Upper lobe of left lung (tissue), 6 donors: ENCODE data around the gene STAG1. TPM values are rescaled to one million over a fixed set of nuclear protein-coding genes. Genes with fewer than 3 reads are reported as not detected.
A peak's percentile ranks its signal among the peaks of the same experiment; 100 is the strongest.

Experiments used
- ATAC-seq, 2 donors: fragments of 200-7000 bp; cut with Tn5 transposase; one replicate each; pipeline ENCODE4 v1.9.1; 2022; ENCODE audit warnings: mild to moderate bottlenecking in 2 of 2, moderate library complexity in 2 of 2; ENCODE audit not compliant: low FRiP score in 2 of 2
- DNase-seq, 2 donors: peaks; one replicate each; pipeline ENCODE4 v3.0.0-alpha.2; 2019 to 2020
- H3K27ac ChIP-seq, 4 donors: fragments of 200-600 bp; sonication (generic); one replicate each; pipeline ENCODE4 v1.5.1; 2016 to 2019
- H3K27me3 ChIP-seq, 4 donors: fragments of 200-600 bp; sonication (generic); one replicate each; pipeline ENCODE4 v1.5.1; 2017 to 2019
- H3K36me3 ChIP-seq, 4 donors: fragments of 200-600 bp; sonication (generic); one replicate each; pipeline ENCODE4 v1.5.1; 2016 to 2019
- H3K4me1 ChIP-seq, 4 donors: fragments of 200-600 bp; sonication (generic); one replicate each; pipeline ENCODE4 v1.5.1; 2018 to 2019
- H3K4me3 ChIP-seq, 4 donors: fragments of 200-600 bp; sonication (generic); one replicate each; pipeline ENCODE4 v1.5.1; 2017 to 2019; ENCODE audit warnings: mild to moderate bottlenecking in 2 of 4, moderate library complexity in 1 of 4
- H3K9me3 ChIP-seq, 4 donors: fragments of 200-600 bp; sonication (generic); one replicate each; pipeline ENCODE4 v1.5.1; 2018 to 2019
- CTCF ChIP-seq, 6 experiments: fragments of 450-650 bp in 4 of 6; fragments of 200-600 bp in 2 of 6; sonication (generic) in 2 of 6; IDR thresholded peaks; one replicate each; pipeline ENCODE4 v1.5.1; 2016 to 2019; ENCODE audit warnings: antibody characterized with exemption in 6 of 6
- EP300 ChIP-seq, 4 donors: sonication (generic); formaldehyde crosslinking; IDR thresholded peaks; one replicate each; pipeline ENCODE4 v1.5.1; 2017; ENCODE audit warnings: antibody characterized with exemption in 4 of 4, control low read depth in 2 of 4
- POLR2A ChIP-seq, 4 donors: fragments of 450-650 bp; IDR thresholded peaks; one replicate each; pipeline ENCODE4 v1.5.1; 2016 to 2017; ENCODE audit warnings: antibody characterized with exemption in 4 of 4, mild to moderate bottlenecking in 2 of 4
- POLR2AphosphoS5 ChIP-seq, 2 donors: sonication (generic); formaldehyde crosslinking; IDR thresholded peaks; one replicate each; pipeline ENCODE4 v1.5.1; 2017; ENCODE audit warnings: antibody characterized with exemption in 2 of 2
- WGBS, 2 donors: methylation state at CpG; one replicate each; pipeline ENCODE4 v1.1.5; 2017 to 2018; 5-methylcytosine and 5-hydroxymethylcytosine counted together
- total RNA-seq, 6 donors: library from RNA; depleted of rRNA in 4 of 6; stranded (reverse); fragments of >200 nt in 4 of 6; gene quantifications; one replicate each; pipeline versions ENCODE4 v1.1.0 to v1.2.1, GENCODE V29; 2016 to 2021
- donor health status: DM: no; HTN: no; CAD: no; lungs with moderate emphysema.
- donor health status: DM: no; HTN: yes; CAD: no; lungs with severe emphysema.

STAG1 gene
- total RNA-seq, 6 donors from 2014 or later = 19.1 to 65.0 (median 34.2) TPM

- no peak for DNase-seq
- H3K4me1 ChIP-seq = peaks cover 0 to 15% (median 7%) of the 10 kb centered on the region in 4 donors
- ATAC-seq = no peak
- H3K4me3 ChIP-seq = no peak overlapping the region
- H3K36me3 ChIP-seq = no peaks in the 10 kb centered on the region
- TF ChIP-seq POLR2A (IDR thresholded peaks at IDR 0.05) (no peak), EP300 (IDR thresholded peaks at IDR 0.05) (no peak), POLR2AphosphoS5 (IDR thresholded peaks at IDR 0.05) (no peak), CTCF (IDR thresholded peaks at IDR 0.05) (no peak)
- no peak overlapping the region for H3K27ac ChIP-seq
- H3K9me3 ChIP-seq = no peaks in the 10 kb centered on the region
- no peaks in the 10 kb centered on the region for H3K27me3 ChIP-seq
- 78 to 89% methylated on average over 3 of the region's 3 CpGs for WGBS, 2 donors
Measured at GRCh38 chr3:136698361-136698760, 53.8 kb downstream of the STAG1 start.

GRCh38 chr3:136696797-136697196 is 55.4 kb downstream of the STAG1 start:
- Histone ChIP-seq H3K9me3 (no peaks in the 10 kb centered on the region), H3K4me3 (no peak overlapping the region), H3K4me1 (peaks cover 2 to 15% (median 7%) of the 10 kb centered on the region in 4 donors), H3K27me3 (no peaks in the 10 kb centered on the region), H3K27ac (no peak overlapping the region), H3K36me3 (no peaks in the 10 kb centered on the region)
- TF ChIP-seq CTCF (IDR thresholded peaks at IDR 0.05) (no peak), POLR2AphosphoS5 (IDR thresholded peaks at IDR 0.05) (no peak), POLR2A (IDR thresholded peaks at IDR 0.05) (no peak), EP300 (IDR thresholded peaks at IDR 0.05) (no peak)
- DNase-seq (no peak), ATAC-seq (no peak)
- WGBS, 2 donors = 92 to 95% methylated on average over 6 of the region's 6 CpGs

GRCh38 chr3:136694321-136694720 is 57.9 kb downstream of the STAG1 start:
- ATAC-seq (no peak), DNase-seq (no peak)
- no peak for TF ChIP-seq CTCF (IDR thresholded peaks at IDR 0.05)
- TF ChIP-seq EP300 (IDR thresholded peaks at IDR 0.05) = no peak
- TF ChIP-seq POLR2AphosphoS5 (IDR thresholded peaks at IDR 0.05) = no peak
- no peak for TF ChIP-seq POLR2A (IDR thresholded peaks at IDR 0.05)
- Histone ChIP-seq H3K27ac (no peak overlapping the region), H3K9me3 (no peaks in the 10 kb centered on the region), H3K4me1 (peaks cover 5 to 17% (median 15%) of the 10 kb centered on the region in 4 donors), H3K4me3 (no peak overlapping the region), H3K27me3 (no peaks in the 10 kb centered on the region), H3K36me3 (no peaks in the 10 kb centered on the region)
- 69 to 82% methylated on average over 2 of the region's 2 CpGs for WGBS, 2 donors

GRCh38 chr3:136690599-136690998 is 61.6 kb downstream of the STAG1 start:
- H3K36me3 ChIP-seq = no peaks in the 10 kb centered on the region
- peaks cover 3 to 15% (median 8%) of the 10 kb centered on the region in 4 donors for H3K4me1 ChIP-seq
- H3K27ac ChIP-seq = peak overlapping the region in 2 of 4 donors; percentile 26 to 77
- ATAC-seq = no peak
- DNase-seq = no peak
- no peaks in the 10 kb centered on the region for H3K27me3 ChIP-seq
- WGBS, 2 donors = 93 to 99% methylated on average over 3 of the region's 3 CpGs
- no peak for TF ChIP-seq CTCF (IDR thresholded peaks at IDR 0.05)
- no peak for TF ChIP-seq POLR2AphosphoS5 (IDR thresholded peaks at IDR 0.05)
- H3K4me3 ChIP-seq = no peak overlapping the region
- no peaks in the 10 kb centered on the region for H3K9me3 ChIP-seq

- no peak for TF ChIP-seq POLR2AphosphoS5 (IDR thresholded peaks at IDR 0.05)
- H3K4me3 ChIP-seq = no peak overlapping the region
- ATAC-seq = no peak
- WGBS, 2 donors = 93 to 96% methylated on average over 1 of the region's 1 CpG
- H3K27me3 ChIP-seq = no peaks in the 10 kb centered on the region
- DNase-seq = no peak
- peaks cover 0 to 5% (median under 1%) of the 10 kb centered on the region in 4 donors for H3K4me1 ChIP-seq
- H3K36me3 ChIP-seq = no peaks in the 10 kb centered on the region
- H3K9me3 ChIP-seq = no peaks in the 10 kb centered on the region
- no peak overlapping the region for H3K27ac ChIP-seq
Measured at GRCh38 chr3:136685882-136686281, 66.3 kb downstream of the STAG1 start.
